Activated T-cell treated with anti-CD3 and anti-CD28 coated beads, Interleukin-2, amount 50 U/mL, for 72 hours (primary cell): Measurements from ENCODE around the gene DPH1. TPM values are rescaled to one million over a fixed set of nuclear protein-coding genes. Genes with fewer than 3 reads are reported as not detected.

Experiments
- ATAC-seq, 2 donors: fragments of 150-1000 bp; cut with Tn5 transposase; replicated peaks in 1 of 2; 2 replicates each; pipeline ENCODE4 v1.10.0; 2021; ENCODE audit warnings: moderate library complexity in 2 of 2, mild to moderate bottlenecking in 1 of 2
- DNase-seq, 2 donors: peaks; one replicate each; pipeline ENCODE4 v3.0.0; 2021 to 2022; ENCODE audit warnings: mixed read lengths in 1 of 2
- H3K27ac Mint-ChIP-seq: one replicate; pipeline ENCODE4 v1.8.0; 2022; ENCODE audit warnings: mild to moderate bottlenecking, moderate library complexity, mixed read lengths
- H3K27me3 Mint-ChIP-seq: one replicate; pipeline ENCODE4 v1.8.0; 2022; ENCODE audit warnings: low read depth, mixed read lengths
- H3K36me3 Mint-ChIP-seq, 2 donors: one replicate each; pipeline ENCODE4 v1.8.0; 2022; ENCODE audit warnings: mixed read lengths in 2 of 2, mild to moderate bottlenecking in 1 of 2; ENCODE audit not compliant: insufficient read depth in 2 of 2
- H3K4me1 Mint-ChIP-seq: one replicate; pipeline ENCODE4 v1.8.0; 2022; ENCODE audit warnings: low read depth, mixed read lengths
- H3K4me3 Mint-ChIP-seq, 2 donors: one replicate each; pipeline ENCODE4 v1.8.0; 2022; ENCODE audit warnings: mild to moderate bottlenecking in 2 of 2, mixed read lengths in 2 of 2, moderate library complexity in 2 of 2
- H3K9me3 Mint-ChIP-seq, 2 donors: one replicate each; pipeline ENCODE4 v1.8.0; 2022; ENCODE audit warnings: mixed read lengths in 2 of 2
- total RNA-seq, 2 donors: library from RNA; stranded (reverse); gene quantifications; one replicate each; pipeline ENCODE4 v1.2.3, GENCODE V29; 2022

DPH1 gene
- total RNA-seq, 2 donors from 2014 or later = 36.8 to 40.8 TPM

DNA sequence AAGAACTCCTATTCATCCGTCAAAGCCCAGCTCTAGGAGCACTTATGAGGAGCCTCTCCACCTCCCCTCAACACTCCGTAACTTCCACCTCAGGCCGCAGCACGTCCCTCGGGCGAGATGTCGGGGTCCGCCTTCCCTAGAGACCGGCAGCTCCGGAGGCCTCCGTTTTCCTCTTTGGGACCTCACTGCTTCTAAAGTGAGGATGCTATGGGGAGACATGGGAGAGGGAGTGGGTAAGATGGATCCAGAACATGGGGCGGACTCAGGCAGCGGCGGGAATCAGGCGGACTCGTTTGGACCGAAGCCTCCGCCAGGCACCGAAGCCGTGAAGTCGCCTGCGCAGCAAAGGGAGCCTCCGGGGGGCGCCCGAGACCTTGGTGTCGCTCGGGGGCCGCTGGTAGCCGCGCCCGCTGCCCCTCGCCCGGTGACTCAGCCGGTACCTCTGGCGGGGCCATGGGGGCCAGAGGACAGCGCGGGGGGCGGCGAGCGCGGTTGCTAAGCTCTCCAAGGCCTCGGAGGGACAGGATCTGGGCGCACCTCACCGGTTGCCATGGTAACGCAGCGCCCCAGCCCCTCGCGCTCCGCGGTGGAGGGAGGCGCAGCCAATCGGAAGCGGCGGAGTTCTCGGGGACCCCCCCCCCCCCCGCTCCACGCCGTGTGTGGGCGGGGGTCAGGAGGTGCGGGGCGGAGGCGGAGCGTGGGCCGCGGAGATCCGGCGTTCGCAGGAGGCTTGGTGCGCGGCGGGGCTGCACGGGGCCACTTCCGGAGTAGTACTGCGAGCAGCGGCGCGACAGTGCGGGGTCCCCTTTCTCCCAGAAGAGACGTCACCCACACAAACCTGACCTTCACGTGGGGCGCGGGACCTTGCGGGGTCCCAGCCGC lies 23.7 kb downstream of the DPH1 start:
- H3K27me3 Mint-ChIP-seq = peaks cover 10% of the 10 kb centered on the region
- H3K36me3 Mint-ChIP-seq = peaks cover 0 to 2% of the 10 kb centered on the region in 2 donors
- DNase-seq = peak; percentile 90 to 91
- no peaks in the 10 kb centered on the region for H3K9me3 Mint-ChIP-seq
- peak overlapping the region; percentile 38 for H3K27ac Mint-ChIP-seq
- peak; percentile 36 to 40 for ATAC-seq
- peak overlapping the region; percentile 83 to 88 for H3K4me3 Mint-ChIP-seq
- H3K4me1 Mint-ChIP-seq = peaks cover 22% of the 10 kb centered on the region

DNA sequence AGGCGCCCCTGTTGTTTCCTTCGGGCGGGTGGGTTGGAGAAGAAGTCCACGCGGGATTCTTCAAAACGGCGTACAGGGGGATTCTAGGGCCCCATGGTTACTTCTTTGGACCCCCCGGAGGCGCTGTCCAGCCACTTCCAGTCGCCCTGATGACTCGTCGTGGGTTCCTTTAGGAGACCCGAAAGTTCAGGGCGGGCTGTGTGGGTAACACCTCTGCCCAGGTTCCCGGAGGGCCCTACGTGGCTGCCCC lies 24.2 kb downstream of the DPH1 start:
- Mint-ChIP-seq H3K36me3 (peaks cover 0 to 2% of the 10 kb centered on the region in 2 donors), H3K27ac (no peak overlapping the region)
- DNase-seq = no peak

DNA sequence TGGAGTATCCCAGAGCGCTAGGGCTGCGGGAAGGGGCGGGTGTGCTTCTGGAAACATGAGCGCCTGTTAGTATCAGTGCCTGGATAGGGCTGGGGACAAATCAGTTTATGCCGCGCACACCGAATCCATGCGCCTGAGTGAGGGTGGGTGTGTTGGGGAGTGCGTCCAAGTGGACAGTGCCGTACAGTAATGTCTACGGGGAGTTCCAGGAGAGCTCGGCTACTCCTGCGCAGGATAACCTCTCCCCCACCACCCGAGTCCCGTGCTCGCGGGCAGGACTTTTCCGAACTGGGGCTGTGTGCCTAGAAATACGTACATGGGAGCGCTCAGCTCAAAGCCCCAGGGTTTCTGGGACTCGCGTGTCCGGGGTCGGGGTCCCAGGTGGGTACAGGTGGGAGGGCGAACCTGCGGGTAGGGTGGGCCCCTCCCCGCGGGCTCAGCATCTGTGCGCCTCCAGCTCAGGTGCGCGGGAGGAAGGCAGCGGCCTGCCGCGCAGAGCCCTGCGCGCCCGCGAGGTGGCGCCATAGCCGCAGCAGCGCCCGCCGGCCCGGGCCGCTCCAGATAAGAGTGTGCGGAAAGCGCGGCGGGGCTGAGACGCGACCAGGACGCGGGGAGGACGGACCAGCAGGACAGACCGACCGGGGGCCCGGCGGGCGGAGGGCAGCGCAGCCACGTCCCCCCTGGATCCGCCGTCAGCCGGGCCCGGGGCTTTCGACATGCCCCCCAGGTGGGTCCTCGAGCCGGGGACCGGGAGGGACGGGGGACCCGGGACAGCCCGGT lies 24.7 kb downstream of the DPH1 start, which contains the start of gene HIC1:
Gene HIC1 (plus strand): TSS at position 592 of the 780 bp plus-strand sequence. CDS start 1,588 bp downstream, outside the sequence.
- ATAC-seq = peak; percentile 60 to 61
- Mint-ChIP-seq H3K4me3 (peak within 1 kb of the TSS; percentile 83 to 88), H3K9me3 (no peaks in the 10 kb centered on the region), H3K4me1 (peaks cover 17% of the 10 kb centered on the region), H3K36me3 (peaks cover 3 to 4% of the 10 kb centered on the region in 2 donors), H3K27me3 (peaks cover 14% of the 10 kb centered on the region), H3K27ac (peak within 1 kb of the TSS; percentile 49)
- DNase-seq = peak; percentile 84 to 91

More for the DNA sequence above, 24.2 kb downstream of the DPH1 start:
- no peak for ATAC-seq
- Mint-ChIP-seq H3K9me3 (no peaks in the 10 kb centered on the region), H3K4me1 (peaks cover 17% of the 10 kb centered on the region), H3K27me3 (peaks cover 10% of the 10 kb centered on the region), H3K4me3 (peak overlapping the region; percentile 83 to 88)

DNA sequence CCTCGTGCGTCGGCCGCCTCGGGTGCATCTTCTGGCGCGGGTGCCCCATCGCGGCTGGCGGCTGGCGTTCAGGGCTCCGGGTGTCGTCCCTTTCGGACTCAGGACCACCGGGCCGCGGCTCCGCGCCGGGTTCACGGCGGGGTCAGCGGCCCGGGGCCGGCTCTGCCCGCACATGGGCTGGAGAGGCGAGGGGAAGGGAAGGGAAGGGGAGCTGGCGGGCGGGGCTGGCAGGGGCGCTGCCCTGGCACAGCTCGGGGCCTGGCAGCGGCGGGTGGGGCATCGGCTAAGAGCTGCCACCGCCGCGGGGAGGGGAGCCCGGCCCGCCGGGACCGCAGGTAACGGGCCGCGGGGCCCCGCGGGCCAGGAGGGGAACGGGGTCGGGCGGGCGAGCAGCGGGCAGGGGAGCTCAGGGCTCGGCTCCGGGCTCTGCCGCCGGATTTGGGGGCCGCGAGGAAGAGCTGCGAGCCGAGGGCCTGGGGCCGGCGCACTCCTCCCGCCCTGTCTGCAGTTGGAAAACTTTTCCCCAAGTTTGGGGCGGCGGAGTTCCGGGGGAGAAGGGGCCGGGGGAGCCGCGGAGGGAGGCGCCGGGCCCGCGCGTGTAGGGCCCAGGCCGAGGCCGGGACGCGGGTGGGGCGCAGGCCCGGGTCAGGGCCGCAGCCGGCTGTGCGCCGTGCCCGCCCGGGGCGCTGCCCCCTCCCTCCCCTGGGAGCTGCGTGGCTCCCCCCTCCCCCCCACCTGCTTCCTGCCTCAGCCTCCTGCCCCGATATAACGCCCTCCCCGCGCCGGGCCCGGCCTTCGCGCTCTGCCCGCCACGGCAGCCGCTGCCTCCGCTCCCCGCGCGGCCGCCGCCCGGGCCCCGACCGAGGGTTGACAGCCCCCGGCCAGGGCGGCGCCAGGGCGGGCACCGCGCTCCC lies 25.6 kb downstream of the DPH1 start:
- H3K4me1 Mint-ChIP-seq = peaks cover 20% of the 10 kb centered on the region
- ATAC-seq (peak; percentile 1 to 3), DNase-seq (peak; percentile 48 to 69)
- no peak overlapping the region for H3K27ac Mint-ChIP-seq
- H3K4me3 Mint-ChIP-seq = peak overlapping the region; percentile 75 to 78
- H3K9me3 Mint-ChIP-seq = no peaks in the 10 kb centered on the region
- H3K27me3 Mint-ChIP-seq = peaks cover 15% of the 10 kb centered on the region
- peaks cover 4% of the 10 kb centered on the region in 2 donors for H3K36me3 Mint-ChIP-seq

DNA sequence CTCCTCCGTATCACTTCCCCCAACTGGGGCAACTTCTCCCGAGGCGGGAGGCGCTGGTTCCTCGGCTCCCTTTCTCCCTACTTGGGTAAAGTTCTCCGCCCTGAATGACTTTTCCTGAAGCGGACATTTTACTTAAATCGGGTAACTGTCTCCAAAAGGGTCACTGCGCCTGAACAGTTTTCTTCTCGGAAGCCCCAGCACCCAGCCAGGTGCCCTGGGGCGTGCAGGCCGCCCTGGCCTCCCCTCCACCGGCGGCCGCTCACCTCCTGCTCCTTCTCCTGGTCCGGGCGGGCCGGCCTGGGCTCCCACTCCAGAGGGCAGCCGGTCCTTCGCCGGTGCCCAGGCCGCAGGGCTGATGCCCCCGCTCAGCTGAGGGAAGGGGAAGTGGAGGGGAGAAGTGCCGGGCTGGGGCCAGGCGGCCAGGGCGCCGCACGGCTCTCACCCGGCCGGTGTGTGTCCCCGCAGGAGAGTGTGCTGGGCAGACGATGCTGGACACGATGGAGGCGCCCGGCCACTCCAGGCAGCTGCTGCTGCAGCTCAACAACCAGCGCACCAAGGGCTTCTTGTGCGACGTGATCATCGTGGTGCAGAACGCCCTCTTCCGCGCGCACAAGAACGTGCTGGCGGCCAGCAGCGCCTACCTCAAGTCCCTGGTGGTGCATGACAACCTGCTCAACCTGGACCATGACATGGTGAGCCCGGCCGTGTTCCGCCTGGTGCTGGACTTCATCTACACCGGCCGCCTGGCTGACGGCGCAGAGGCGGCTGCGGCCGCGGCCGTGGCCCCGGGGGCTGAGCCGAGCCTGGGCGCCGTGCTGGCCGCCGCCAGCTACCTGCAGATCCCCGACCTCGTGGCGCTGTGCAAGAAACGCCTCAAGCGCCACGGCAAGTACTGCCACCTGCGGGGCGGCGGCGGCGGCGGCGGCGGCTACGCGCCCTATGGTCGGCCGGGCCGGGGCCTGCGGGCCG lies 26.5 kb downstream of the DPH1 start:
- Mint-ChIP-seq H3K27ac (no peak overlapping the region), H3K36me3 (peaks cover 6 to 7% of the 10 kb centered on the region in 2 donors), H3K4me1 (peaks cover 23% of the 10 kb centered on the region), H3K4me3 (peak overlapping the region; percentile 75 to 78), H3K27me3 (peaks cover 14% of the 10 kb centered on the region), H3K9me3 (no peaks in the 10 kb centered on the region)
- peak; percentile 57 to 65 for DNase-seq
- peak; percentile 7 to 9 for ATAC-seq

DNA sequence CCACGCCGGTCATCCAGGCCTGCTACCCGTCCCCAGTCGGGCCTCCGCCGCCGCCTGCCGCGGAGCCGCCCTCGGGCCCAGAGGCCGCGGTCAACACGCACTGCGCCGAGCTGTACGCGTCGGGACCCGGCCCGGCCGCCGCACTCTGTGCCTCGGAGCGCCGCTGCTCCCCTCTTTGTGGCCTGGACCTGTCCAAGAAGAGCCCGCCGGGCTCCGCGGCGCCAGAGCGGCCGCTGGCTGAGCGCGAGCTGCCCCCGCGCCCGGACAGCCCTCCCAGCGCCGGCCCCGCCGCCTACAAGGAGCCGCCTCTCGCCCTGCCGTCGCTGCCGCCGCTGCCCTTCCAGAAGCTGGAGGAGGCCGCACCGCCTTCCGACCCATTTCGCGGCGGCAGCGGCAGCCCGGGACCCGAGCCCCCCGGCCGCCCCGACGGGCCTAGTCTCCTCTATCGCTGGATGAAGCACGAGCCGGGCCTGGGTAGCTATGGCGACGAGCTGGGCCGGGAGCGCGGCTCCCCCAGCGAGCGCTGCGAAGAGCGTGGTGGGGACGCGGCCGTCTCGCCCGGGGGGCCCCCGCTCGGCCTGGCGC lies 27.3 kb downstream of the DPH1 start:
- Mint-ChIP-seq H3K9me3 (no peaks in the 10 kb centered on the region), H3K27me3 (peaks cover 6% of the 10 kb centered on the region), H3K4me1 (peaks cover 17% of the 10 kb centered on the region), H3K36me3 (peaks cover 6 to 7% of the 10 kb centered on the region in 2 donors), H3K27ac (no peak overlapping the region), H3K4me3 (no peak overlapping the region)
- no peak for ATAC-seq
- DNase-seq = no peak

DNA sequence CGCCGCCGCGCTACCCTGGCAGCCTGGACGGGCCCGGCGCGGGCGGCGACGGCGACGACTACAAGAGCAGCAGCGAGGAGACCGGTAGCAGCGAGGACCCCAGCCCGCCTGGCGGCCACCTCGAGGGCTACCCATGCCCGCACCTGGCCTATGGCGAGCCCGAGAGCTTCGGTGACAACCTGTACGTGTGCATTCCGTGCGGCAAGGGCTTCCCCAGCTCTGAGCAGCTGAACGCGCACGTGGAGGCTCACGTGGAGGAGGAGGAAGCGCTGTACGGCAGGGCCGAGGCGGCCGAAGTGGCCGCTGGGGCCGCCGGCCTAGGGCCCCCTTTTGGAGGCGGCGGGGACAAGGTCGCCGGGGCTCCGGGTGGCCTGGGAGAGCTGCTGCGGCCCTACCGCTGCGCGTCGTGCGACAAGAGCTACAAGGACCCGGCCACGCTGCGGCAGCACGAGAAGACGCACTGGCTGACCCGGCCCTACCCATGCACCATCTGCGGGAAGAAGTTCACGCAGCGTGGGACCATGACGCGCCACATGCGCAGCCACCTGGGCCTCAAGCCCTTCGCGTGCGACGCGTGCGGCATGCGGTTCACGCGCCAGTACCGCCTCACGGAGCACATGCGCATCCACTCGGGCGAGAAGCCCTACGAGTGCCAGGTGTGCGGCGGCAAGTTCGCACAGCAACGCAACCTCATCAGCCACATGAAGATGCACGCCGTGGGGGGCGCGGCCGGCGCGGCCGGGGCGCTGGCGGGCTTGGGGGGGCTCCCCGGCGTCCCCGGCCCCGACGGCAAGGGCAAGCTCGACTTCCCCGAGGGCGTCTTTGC lies 28.0 kb downstream of the DPH1 start:
- H3K9me3 Mint-ChIP-seq = no peaks in the 10 kb centered on the region
- H3K36me3 Mint-ChIP-seq = peaks cover 6 to 7% of the 10 kb centered on the region in 2 donors
- no peak for DNase-seq
- peaks cover 5% of the 10 kb centered on the region for H3K27me3 Mint-ChIP-seq
- no peak overlapping the region for H3K27ac Mint-ChIP-seq
- ATAC-seq = no peak
- peak overlapping the region in 1 of 2 donors; percentile 52 for H3K4me3 Mint-ChIP-seq
- H3K4me1 Mint-ChIP-seq = peaks cover 16% of the 10 kb centered on the region

DNA sequence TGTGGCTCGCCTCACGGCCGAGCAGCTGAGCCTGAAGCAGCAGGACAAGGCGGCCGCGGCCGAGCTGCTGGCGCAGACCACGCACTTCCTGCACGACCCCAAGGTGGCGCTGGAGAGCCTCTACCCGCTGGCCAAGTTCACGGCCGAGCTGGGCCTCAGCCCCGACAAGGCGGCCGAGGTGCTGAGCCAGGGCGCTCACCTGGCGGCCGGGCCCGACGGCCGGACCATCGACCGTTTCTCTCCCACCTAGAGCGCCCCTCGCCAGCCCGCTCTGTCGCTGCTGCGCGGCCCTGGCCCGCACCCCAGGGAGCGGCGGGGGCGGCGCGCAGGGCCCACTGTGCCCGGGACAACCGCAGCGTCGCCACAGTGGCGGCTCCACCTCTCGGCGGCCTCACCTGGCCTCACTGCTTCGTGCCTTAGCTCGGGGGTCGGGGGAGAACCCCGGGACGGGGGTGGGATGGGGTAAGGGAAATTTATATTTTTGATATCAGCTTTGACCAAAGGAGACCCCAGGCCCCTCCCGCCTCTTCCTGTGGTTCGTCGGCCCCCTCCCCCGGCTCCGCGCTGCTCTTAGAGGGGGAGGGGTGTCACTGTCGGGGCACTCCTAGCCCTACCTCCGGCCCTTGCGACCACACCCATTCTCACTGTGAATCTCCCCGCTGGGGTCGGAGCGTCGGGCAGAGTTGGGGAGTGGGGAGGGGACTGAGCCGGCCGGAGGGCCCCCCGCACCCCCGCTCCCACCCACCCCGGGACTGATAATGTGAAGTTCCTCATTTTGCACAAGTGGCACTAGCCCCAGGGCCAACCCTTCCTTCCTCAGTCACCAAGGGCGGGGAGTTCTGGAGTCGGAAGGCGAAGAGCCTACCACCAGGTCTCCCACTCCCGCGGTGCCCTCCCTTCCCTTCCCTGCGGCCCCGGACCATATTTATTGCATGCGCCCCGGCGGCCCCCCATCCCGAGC lies 28.9 kb downstream of the DPH1 start:
- no peak overlapping the region for H3K27ac Mint-ChIP-seq
- peaks cover 10% of the 10 kb centered on the region for H3K4me1 Mint-ChIP-seq
- peaks cover 5% of the 10 kb centered on the region for H3K27me3 Mint-ChIP-seq
- ATAC-seq (peak in 1 of 2 donors; percentile 10), DNase-seq (peak; percentile 83 to 86)
- H3K4me3 Mint-ChIP-seq = peak overlapping the region; percentile 34 to 51
- peaks cover 8 to 11% of the 10 kb centered on the region in 2 donors for H3K36me3 Mint-ChIP-seq
- no peaks in the 10 kb centered on the region for H3K9me3 Mint-ChIP-seq

DNA sequence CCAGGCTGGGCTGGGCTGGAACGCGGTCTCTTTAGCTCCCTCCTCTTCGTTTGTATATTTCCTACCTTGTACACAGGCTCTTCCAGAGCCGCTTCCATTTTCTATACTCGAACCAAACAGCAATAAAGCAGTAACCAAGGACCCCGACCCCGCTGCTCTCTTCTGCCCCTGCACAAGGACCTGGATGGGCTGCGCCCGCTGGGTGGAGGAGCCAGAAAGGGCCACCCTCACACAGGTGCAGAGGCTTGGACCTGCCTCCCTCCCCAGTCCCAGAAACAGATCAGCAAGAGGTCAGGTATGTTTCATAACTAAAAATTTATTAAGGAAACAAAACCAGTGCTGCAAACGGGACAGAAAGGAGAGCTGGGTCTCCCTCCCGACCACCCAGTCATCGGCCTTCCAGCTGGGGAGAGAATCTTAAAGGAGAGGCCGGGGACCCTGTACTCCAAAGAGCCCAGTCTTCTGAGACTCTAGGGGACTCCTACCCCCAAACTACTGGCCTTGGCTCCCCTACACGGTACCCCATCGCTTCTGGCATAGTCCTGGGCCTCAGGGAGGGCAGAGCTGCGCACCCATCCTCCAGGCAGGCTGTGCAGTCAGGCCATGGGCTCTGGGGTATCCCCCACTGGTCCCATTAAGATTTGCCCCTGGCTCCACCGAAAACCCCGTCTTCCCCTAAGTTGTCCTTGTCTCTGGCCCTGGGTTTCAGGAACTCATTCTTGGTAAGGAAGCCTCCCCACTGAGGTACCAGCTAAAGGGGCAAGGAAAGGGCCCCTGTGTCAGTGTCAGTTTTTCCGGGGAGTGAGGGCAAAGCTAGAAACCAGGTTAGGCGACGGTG lies 29.8 kb downstream of the DPH1 start:
- H3K27me3 Mint-ChIP-seq = peaks cover 5% of the 10 kb centered on the region
- H3K9me3 Mint-ChIP-seq = no peaks in the 10 kb centered on the region
- H3K27ac Mint-ChIP-seq = peak overlapping the region; percentile 61
- DNase-seq (no peak), ATAC-seq (no peak)
- peak overlapping the region; percentile 50 to 51 for H3K4me3 Mint-ChIP-seq
- peaks cover 9 to 15% of the 10 kb centered on the region in 2 donors for H3K36me3 Mint-ChIP-seq
- H3K4me1 Mint-ChIP-seq = peaks cover 14% of the 10 kb centered on the region

DNA sequence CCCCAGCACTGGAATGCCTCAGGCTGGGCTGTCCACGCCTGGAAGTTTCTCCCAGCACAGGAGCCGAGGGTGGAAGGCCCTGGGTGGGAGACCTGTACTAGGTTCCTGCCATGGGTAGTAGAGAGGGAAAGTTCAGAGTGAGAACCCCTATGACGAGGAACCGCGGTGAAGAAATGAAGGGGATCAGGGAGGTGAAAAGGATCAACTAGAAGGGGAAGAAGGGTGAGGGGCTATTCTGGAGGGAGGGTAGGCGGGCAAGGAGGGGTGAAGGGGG lies 30.4 kb downstream of the DPH1 start:
- ATAC-seq (no peak), DNase-seq (no peak)
- Mint-ChIP-seq H3K4me1 (peaks cover 17% of the 10 kb centered on the region), H3K27ac (peak overlapping the region; percentile 61), H3K4me3 (no peak overlapping the region), H3K27me3 (peaks cover 5% of the 10 kb centered on the region), H3K36me3 (peaks cover 9 to 18% of the 10 kb centered on the region in 2 donors), H3K9me3 (no peaks in the 10 kb centered on the region)
